ENCODE data around the gene MYO7B.

DNA sequence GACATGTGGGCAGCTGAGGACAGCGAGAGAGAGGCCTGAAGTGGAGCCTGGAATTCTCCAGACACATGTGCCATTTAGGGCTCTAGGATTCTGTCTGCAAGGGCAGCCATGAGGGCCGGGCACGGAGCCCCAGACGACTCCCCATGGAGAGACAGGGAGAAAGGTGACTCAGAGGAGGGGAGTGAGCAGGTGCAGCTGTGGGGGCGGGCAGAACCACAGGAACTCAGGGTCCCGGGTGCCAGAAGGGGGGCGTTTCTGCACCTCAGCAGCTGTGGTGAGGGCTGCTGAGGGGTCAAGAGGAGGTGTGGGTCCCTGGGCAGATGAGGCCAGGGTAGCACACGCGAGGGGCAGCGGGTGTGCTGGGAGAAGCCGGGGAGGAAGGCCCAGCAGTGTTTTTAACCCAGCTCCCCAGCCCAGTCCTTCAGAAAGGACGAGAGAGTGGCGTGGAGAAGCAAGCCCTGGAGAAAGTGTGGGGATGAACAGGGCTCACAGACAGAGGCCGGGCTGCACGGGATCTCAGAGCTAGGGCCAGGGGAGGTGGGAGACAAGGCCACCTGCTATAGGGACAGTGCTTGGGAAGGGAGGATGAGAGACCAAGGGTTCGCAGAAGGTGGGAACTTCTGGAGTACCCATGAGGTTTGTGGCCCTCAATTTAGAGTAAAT is 118.1 kb downstream of the MYO7B start:
- TF ChIP-seq POLR2A (IDR thresholded peaks at IDR 0.05) (no peak), POLR2AphosphoS5 (IDR thresholded peaks at IDR 0.05) (no peak)
- TF ChIP-seq, protein P1, sequence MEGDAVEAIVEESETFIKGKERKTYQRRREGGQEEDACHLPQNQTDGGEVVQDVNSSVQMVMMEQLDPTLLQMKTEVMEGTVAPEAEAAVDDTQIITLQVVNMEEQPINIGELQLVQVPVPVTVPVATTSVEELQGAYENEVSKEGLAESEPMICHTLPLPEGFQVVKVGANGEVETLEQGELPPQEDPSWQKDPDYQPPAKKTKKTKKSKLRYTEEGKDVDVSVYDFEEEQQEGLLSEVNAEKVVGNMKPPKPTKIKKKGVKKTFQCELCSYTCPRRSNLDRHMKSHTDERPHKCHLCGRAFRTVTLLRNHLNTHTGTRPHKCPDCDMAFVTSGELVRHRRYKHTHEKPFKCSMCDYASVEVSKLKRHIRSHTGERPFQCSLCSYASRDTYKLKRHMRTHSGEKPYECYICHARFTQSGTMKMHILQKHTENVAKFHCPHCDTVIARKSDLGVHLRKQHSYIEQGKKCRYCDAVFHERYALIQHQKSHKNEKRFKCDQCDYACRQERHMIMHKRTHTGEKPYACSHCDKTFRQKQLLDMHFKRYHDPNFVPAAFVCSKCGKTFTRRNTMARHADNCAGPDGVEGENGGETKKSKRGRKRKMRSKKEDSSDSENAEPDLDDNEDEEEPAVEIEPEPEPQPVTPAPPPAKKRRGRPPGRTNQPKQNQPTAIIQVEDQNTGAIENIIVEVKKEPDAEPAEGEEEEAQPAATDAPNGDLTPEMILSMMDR (IDR thresholded peaks at IDR 0.05): no peak

Data from breast epithelium (tissue), 3 donors.